SK-N-SH (cell line): ENCODE data around the gene PSPN. TPM values are rescaled to one million over a fixed set of nuclear protein-coding genes. Genes with fewer than 3 reads are reported as not detected.

Experiments used
- CTCF ChIA-PET: fragments of 300-600, 350-600 bp; formaldehyde crosslinking; extraction: SDS; loops from one replicate; lab custom pipeline; 2021; lab: Yijun Ruan, JAX
- POLR2A ChIA-PET: fragments of 350-600 bp; sonication (Branson Sonifier 250); formaldehyde crosslinking; extraction: SDS; loops from one replicate; lab custom pipeline; 2020; ENCODE audit warnings: antibody characterized with exemption, inconsistent platforms; lab: Yijun Ruan, JAX
- DNase-seq: peaks from one replicate; pipeline ENCODE4 v3.0.0; 2012
- H2AFZ ChIP-seq: fragments of 200-600 bp; sonication (generic); 2 replicates; pipeline ENCODE4 v1.8.1; 2016; ENCODE audit warnings: antibody characterized with exemption, mild to moderate bottlenecking, low read depth
- H3F3A ChIP-seq: fragments of 200-600 bp; sonication (generic); replicated peaks from 2 replicates; pipeline ENCODE3; 2016; ENCODE audit warnings: antibody characterized with exemption, mild to moderate bottlenecking; ENCODE audit not compliant: insufficient read depth
- H3K27ac ChIP-seq, 2 experiments: fragments of 200-500 bp in 1 of 2; fragments of 200-600 bp in 1 of 2; sonication (Bioruptor generic) in 1 of 2; sonication (generic), shearing (Covaris generic) in 1 of 2; 2 replicates each; pipeline versions ENCODE4 v1.5.1 to v1.6.1; 2014 to 2016; ENCODE audit warnings: low read depth in 2 of 2, inconsistent platforms in 1 of 2, low read length in 1 of 2, mild to moderate bottlenecking in 1 of 2, mixed read lengths in 1 of 2
- H3K27me3 ChIP-seq: fragments of 200-600 bp; sonication (generic), shearing (Covaris generic); 2 replicates; pipeline ENCODE4 v1.6.1; 2016; ENCODE audit warnings: mixed run types; ENCODE audit not compliant: insufficient read depth
- H3K36me3 ChIP-seq, 2 experiments: fragments of 200-500 bp in 1 of 2; fragments of 200-600 bp in 1 of 2; sonication (Bioruptor generic) in 1 of 2; sonication (generic) in 1 of 2; replicated peaks in 1 of 2; 2 replicates each; pipeline versions ENCODE3 to v1.5.1; 2014 to 2016; ENCODE audit warnings: low read length in 1 of 2, mild to moderate bottlenecking in 1 of 2; ENCODE audit not compliant: insufficient read depth in 2 of 2, control insufficient read depth in 1 of 2
- H3K4me1 ChIP-seq, 2 experiments: fragments of 200-500 bp in 1 of 2; fragments of 200-600 bp in 1 of 2; sonication (Bioruptor generic) in 1 of 2; sonication (generic), shearing (Covaris generic) in 1 of 2; 2 replicates each; pipeline versions ENCODE4 v1.5.1 to v1.6.1; 2014 to 2016; ENCODE audit warnings: low read depth in 1 of 2, low read length in 1 of 2, mixed run types in 1 of 2; ENCODE audit not compliant: insufficient read depth in 2 of 2, control insufficient read depth in 1 of 2
- H3K4me2 ChIP-seq: fragments of 200-600 bp; sonication (generic), shearing (Covaris generic); 2 replicates; pipeline ENCODE4 v1.6.1; 2017; ENCODE audit warnings: mixed run types
- H3K4me3 ChIP-seq, 2 experiments: fragments of 200-500 bp in 1 of 2; fragments of 200-600 bp in 1 of 2; sonication (Bioruptor generic) in 1 of 2; sonication (generic), shearing (Covaris generic) in 1 of 2; 2 replicates each; pipeline versions ENCODE4 v1.5.1 to v1.8.1; 2014 to 2016; ENCODE audit warnings: low read depth in 2 of 2, inconsistent platforms in 1 of 2, low read length in 1 of 2, mild to moderate bottlenecking in 1 of 2, mixed read lengths in 1 of 2, moderate library complexity in 1 of 2
- H3K79me2 ChIP-seq: fragments of 200-600 bp; sonication (generic); 2 replicates; pipeline ENCODE4 v1.8.1; 2017; ENCODE audit warnings: mild to moderate bottlenecking; ENCODE audit not compliant: insufficient read depth
- H3K9ac ChIP-seq: fragments of 200-600 bp; sonication (generic); 2 replicates; pipeline ENCODE4 v1.6.1; 2017; ENCODE audit warnings: mixed run types
- H3K9me2 ChIP-seq: fragments of 200-600 bp; sonication (generic); 2 replicates; pipeline ENCODE4 v1.6.1; 2017; ENCODE audit warnings: mixed run types
- H3K9me3 ChIP-seq: fragments of 200-600 bp; sonication (generic); 2 replicates; pipeline ENCODE4 v1.6.1; 2017; ENCODE audit warnings: mixed run types, mild to moderate bottlenecking, moderate library complexity
- H4K20me1 ChIP-seq: fragments of 200-600 bp; sonication (generic); 2 replicates; pipeline ENCODE4 v1.6.1; 2017; ENCODE audit warnings: mild to moderate bottlenecking, mixed run types; ENCODE audit not compliant: insufficient read depth
- EP300 ChIP-seq, 2 experiments: IDR thresholded peaks; 2 replicates each; pipeline versions ENCODE4 v1.4.0 to v1.6.1; 2012; ENCODE audit warnings: borderline replicate concordance in 1 of 2, low read depth in 1 of 2, low read length in 1 of 2
- FOSL2 ChIP-seq: IDR thresholded peaks from 2 replicates; pipeline ENCODE4 v1.4.0; 2012; ENCODE audit warnings: low read depth, mild to moderate bottlenecking, moderate library complexity, borderline replicate concordance
- GABPA ChIP-seq: IDR thresholded peaks from 2 replicates; pipeline ENCODE4 v1.4.0; 2012; ENCODE audit warnings: low read depth, mild to moderate bottlenecking
- GATA2 ChIP-seq: sonication (generic); formaldehyde crosslinking; IDR thresholded peaks from 2 replicates; pipeline ENCODE4 v1.5.0; 2020; ENCODE audit warnings: mild to moderate bottlenecking, missing genetic modification reagents
- JUND ChIP-seq: IDR thresholded peaks from 2 replicates; pipeline ENCODE4 v1.4.0; 2012
- MAX ChIP-seq: IDR thresholded peaks from 2 replicates; pipeline ENCODE4 v1.4.0; 2012; ENCODE audit warnings: low read depth
- MXI1 ChIP-seq: IDR thresholded peaks from 2 replicates; pipeline ENCODE4 v1.6.1; 2012; ENCODE audit warnings: mild to moderate bottlenecking, low read depth, low read length, improper control_type of control experiment
- NFIC ChIP-seq: IDR thresholded peaks from 2 replicates; pipeline ENCODE4 v1.4.0; 2012; ENCODE audit warnings: borderline replicate concordance
- NRF1 ChIP-seq: IDR thresholded peaks from 2 replicates; pipeline ENCODE4 v1.6.1; 2012; ENCODE audit warnings: low read depth, mild to moderate bottlenecking, low read length
- PBX3 ChIP-seq: IDR thresholded peaks from 2 replicates; pipeline ENCODE4; 2012
- POLR2AphosphoS5 ChIP-seq: IDR thresholded peaks from 2 replicates; pipeline ENCODE4 v1.6.1; 2012; ENCODE audit warnings: low read depth, low read length
- RCOR1 ChIP-seq: fragments of 150-350 bp; IDR thresholded peaks from 2 replicates; pipeline ENCODE4 v1.6.1; 2017; ENCODE audit warnings: antibody characterized with exemption, low read length
- REST ChIP-seq: IDR thresholded peaks from 2 replicates; pipeline ENCODE4 v1.6.1; 2012; ENCODE audit warnings: mild to moderate bottlenecking, low read depth, low read length, moderate library complexity
- SIN3A ChIP-seq: IDR thresholded peaks from 2 replicates; pipeline ENCODE4 v1.6.1; 2012; ENCODE audit warnings: low read depth, mild to moderate bottlenecking, low read length, moderate library complexity, borderline replicate concordance
- TCF12 ChIP-seq: IDR thresholded peaks from 2 replicates; pipeline ENCODE4 v1.4.0; 2012
- YY1 ChIP-seq: IDR thresholded peaks from 2 replicates; pipeline ENCODE4 v1.4.0; 2012; ENCODE audit warnings: low read depth, mild to moderate bottlenecking
- WGBS: methylation state at CpG from one replicate; pipeline ENCODE4 v1.1.6; 2017; ENCODE audit warnings: low lambda C conversion rate; 5-methylcytosine and 5-hydroxymethylcytosine counted together
- polyA plus RNA-seq, 3 experiments: library from polyadenylated mRNA; depleted of rRNA; stranded (reverse); fragments of >200 nt; gene quantifications; 2 replicates each; pipeline ENCODE4 v1.2.3, GENCODE V29; 2012

The PSPN gene
- polyA plus RNA-seq, 1 of the 3 experiments (the other 2 are of a cell fraction): 0.59 TPM

- no peaks in the 10 kb centered on the region for H3F3A ChIP-seq
- H2AFZ ChIP-seq: no peak overlapping the region
- no peak overlapping the region for H3K27ac ChIP-seq
- ChIA-PET CTCF (interaction anchor here (1.5 kb wide), 1 partner anchor 98 kb away, joined by 3 read pairs; no protein-coding TSS in a partner anchor), POLR2A (no interaction called here)
- H3K9me2 ChIP-seq: no peaks in the 10 kb centered on the region
- H4K20me1 ChIP-seq: peaks cover 62% of the 10 kb centered on the region
- H3K79me2 ChIP-seq: peaks cover 55% of the 10 kb centered on the region
- no peak overlapping the region for H3K4me3 ChIP-seq
- H3K27me3 ChIP-seq: no peaks in the 10 kb centered on the region
- H3K36me3 ChIP-seq: peaks cover 27 to 84% of the 10 kb centered on the region in 2 experiments
- no peak overlapping the region for H3K9ac ChIP-seq
- peak; percentile 11 for DNase-seq
- no peaks in the 10 kb centered on the region for H3K9me3 ChIP-seq
- WGBS: 94% methylated on average over 16 of the region's 19 CpGs
- H3K4me2 ChIP-seq: no peak overlapping the region
- no peak for TF ChIP-seq GABPA
- no peak for TF ChIP-seq YY1
- TF ChIP-seq JUND: no peak
- TF ChIP-seq PBX3: no peak
- no peak for TF ChIP-seq FOSL2
- TF ChIP-seq GATA2 (CRISPR knock-in tag): no peak
- TF ChIP-seq MAX: no peak
- no peak for TF ChIP-seq MXI1
- no peak for TF ChIP-seq EP300 (IDR thresholded peaks at IDR 0.05; ENCODE audit: borderline replicate concordance in 1 of 2, low read depth in 1 of 2, low read length in 1 of 2)
- no peak for TF ChIP-seq POLR2AphosphoS5
- no peak for TF ChIP-seq RCOR1
- no peak for TF ChIP-seq NRF1
- TF ChIP-seq TCF12: no peak
- TF ChIP-seq REST: no peak
- TF ChIP-seq NFIC: no peak
- TF ChIP-seq SIN3A: no peak
- TF ChIP-seq, all 33 proteins: peak for 0
- peaks cover 5 to 6% of the 10 kb centered on the region in 2 experiments; a peak in 1 of 4 replicates for H3K4me1 ChIP-seq
These were observed 42.8 kb upstream of the PSPN start for GRCh38 chr19:6418562-6418932.
